ENCODE measurements around the gene SLC1A7. TPM values are rescaled to one million over a fixed set of nuclear protein-coding genes. Genes with fewer than 3 reads are reported as not detected.

SLC1A7 gene
- total RNA-seq, 1 donor from 2014 or later = not detected

- no peak for DNase-seq (ENCODE audit: low spot score)
Measured at GRCh38 chr1:53091841-53092645, 50.4 kb downstream of the SLC1A7 start.

DNA sequence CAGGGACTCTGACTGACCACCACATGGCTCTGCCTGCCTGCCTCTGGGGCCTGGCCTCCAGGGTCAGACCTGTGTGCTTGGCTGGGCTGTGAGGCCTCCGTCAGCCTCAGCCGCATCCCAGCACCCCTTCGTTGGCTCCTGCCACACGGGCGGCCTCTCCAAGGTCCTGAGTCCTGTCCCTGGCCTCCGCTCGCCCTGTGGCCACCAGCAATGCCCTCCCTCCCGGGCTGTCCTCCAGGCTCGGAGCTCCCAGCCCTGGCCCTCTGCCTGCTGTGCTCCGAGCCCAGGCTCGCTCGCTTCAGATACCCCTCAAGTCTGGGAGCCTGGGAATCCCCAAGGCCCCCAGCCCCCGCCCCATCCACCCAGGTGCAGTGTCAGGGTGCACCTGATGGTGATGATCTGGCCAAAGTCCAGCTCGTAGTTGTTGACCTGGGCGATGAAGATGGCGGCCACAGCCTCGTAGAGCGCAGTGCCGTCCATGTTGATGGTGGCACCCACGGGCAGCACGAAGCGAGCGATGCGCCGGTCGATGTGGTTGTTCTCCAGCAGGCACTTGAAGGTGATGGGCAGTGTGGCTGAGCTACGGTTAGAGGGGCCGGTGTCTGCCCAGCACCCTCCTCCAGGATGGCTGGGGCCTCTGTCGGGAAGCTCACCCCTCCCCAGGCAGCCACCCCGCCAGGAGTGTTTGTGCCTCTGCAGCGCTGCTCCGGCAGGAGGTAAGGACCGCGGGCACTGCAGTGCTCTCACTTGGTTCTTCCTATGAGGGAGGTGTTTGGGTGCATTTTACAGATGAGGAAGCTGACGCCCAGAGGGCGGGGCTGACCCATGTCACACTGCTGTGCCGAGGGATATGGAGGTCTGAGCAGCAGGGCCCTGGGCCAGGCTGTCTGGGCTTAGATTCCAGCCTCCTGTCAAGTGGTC lies 52.0 kb downstream of the SLC1A7 start:
- no peak for DNase-seq (ENCODE audit: low spot score)

GRCh38 chr1:53089478-53090226 lies 52.8 kb downstream of the SLC1A7 start:
- DNase-seq (ENCODE audit: low spot score) = no peak

GRCh38 chr1:53088616-53089300 lies 53.7 kb downstream of the SLC1A7 start:
- DNase-seq (ENCODE audit: low spot score) = no peak

DNA sequence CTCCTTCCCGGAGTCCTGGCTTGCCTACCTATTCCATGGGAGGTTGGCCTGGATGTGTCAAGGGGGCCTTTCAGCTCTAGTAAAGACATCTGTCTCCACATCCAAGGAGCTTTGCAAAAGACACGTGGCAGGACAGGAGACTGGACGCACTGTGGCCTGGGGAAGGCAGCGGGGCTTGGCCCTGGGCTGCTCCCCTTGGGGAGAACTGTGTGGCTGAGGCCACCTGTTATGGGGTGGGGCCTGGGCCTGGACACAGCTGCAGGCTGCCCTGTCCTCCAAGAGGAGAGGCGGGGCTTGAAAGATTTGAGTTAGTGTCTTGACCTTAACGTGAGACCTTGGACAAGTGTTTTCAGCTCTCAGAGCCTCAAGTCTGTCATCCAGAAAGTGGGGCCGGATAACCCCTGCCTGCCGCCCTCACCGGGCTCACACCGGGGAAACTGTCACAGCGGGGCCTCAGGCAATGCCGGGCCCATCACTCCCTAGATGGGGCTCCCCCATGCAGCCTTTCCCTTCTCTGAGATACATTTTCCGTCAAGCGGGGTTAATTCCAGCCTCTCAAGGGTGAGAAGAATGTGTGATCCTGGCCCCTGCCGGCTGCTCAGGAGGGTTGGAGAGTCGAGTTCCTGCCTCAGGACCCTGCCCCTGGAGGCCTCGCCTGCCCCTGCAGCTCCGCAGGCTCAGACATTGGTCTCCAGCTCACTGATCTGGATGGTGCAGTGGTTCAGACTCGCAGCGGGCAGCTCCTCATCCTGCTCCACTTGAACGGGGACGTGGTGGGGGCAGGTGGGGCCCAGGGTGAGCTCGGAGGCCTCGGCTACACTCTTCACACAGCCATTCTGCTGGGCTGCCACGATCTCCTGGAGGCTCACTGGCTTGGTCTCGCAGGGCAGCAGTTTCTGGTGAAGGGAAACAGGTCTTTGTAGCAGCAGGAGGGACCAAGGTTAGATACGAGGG lies 54.8 kb downstream of the SLC1A7 start:
- no peak for DNase-seq (ENCODE audit: low spot score)

DNA sequence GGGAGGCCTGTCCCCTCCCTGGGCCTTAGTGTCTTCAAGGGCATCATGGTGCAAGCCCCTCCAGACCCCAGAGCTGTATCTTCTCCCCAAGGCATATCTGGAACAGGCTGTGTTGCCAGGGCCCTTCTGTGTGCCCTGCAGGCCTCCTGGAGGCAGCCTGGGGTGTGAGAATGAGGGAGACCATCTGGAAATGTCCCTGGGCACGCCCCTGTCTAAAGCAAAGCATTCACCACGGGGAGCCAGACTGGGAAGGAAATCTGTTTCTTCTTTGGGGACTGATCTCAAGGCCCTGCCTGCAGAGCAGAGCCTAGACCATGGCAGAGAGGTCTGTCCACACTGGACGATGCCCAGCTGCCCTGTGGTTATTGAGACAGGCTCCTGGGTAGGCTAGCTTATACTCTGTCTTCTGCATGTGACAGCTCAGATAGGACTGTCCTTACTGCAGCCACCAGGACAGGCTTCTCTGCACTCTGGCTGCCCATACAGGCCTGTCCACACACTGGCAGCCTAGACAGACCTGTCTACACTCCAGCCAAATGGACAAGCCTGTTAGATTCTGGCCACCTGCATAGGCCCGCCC lies 55.9 kb downstream of the SLC1A7 start:
- no peak for DNase-seq (ENCODE audit: low spot score)

DNA sequence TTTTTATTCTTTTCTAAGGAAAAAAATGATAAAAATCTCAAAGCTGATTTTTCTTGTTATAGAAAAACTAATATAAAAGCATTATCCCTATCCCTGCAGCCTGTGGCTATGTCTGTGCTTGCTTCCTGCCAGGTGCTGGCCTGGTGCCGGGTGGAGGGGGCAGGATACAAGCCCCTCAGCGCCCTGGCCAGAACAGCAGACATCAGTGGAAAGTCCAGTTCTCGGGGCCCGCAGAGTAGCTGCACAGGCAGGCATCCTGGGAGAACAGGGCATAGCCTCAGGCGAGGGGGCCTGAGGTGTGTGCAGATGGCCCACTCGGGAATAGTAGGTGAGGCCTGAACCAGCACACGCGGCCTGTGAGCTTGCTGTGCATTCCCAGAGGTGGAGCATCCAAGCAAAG lies 57.0 kb downstream of the SLC1A7 start:
- no peak for DNase-seq (ENCODE audit: low spot score)

GRCh38 chr1:53084589-53084971 lies 57.9 kb downstream of the SLC1A7 start:
- no peak for DNase-seq (ENCODE audit: low spot score)

GRCh38 chr1:53083636-53084588 lies 58.5 kb downstream of the SLC1A7 start:
- DNase-seq (ENCODE audit: low spot score) = no peak

DNA sequence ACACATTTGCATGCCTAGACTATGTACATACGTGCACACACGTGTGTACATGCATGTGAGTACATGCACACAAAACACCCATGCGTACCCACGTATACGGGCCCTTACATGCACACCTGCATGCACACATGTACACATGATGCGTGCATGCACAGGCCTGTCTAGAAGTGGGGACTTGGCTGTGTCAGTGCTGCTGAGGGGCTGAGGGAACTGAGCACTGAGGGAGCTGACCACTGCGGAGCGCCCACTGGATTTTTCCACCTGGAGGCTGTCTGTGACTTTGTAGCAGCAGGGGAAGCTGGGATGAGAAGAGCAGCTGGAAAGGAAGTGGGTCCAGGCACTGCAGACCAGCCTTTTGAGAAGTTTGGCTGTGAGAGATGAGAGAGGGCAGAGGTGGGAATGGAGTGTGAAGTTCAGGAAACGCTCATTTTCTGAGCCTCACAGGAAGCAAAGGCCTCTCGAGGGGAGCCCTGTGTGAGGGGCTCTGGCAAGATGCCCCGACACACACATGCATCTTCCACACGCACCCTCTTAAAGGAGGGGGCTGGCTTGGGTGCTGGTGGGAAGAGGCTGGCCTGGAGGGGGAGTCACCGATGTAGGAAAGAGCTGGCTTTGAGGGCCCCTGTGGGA lies 59.5 kb downstream of the SLC1A7 start:
- DNase-seq (ENCODE audit: low spot score) = no peak

- DNase-seq (ENCODE audit: low spot score) = no peak
Measured at GRCh38 chr1:53081384-53082066, 60.9 kb downstream of the SLC1A7 start.

GRCh38 chr1:53080769-53081168 lies 61.7 kb downstream of the SLC1A7 start:
- no peak for DNase-seq (ENCODE audit: low spot score)

- DNase-seq (ENCODE audit: low spot score) = no peak
Measured at GRCh38 chr1:53080041-53080440, 62.4 kb downstream of the SLC1A7 start.

DNA sequence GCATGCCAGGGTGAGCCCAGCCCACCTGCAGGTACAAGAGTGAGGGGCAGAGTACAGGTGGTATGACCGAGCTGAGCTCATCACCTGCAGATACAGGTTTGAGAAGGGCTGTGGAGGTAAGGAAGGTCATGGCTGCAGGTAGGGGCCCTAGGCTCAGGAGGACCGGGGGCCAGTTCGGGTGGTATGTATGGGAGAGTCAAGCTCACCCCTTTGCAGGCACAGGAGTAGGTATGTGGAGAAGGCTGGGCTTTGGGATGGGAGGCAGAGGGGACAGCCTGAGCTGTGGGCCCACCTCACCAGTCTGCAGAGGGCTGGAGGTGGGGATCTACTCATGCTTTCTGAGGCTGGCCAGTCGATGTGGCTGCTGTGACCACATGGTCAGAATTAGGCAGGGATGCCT lies 63.2 kb downstream of the SLC1A7 start:
- no peak for DNase-seq (ENCODE audit: low spot score)

- DNase-seq (ENCODE audit: low spot score) = no peak
Measured at GRCh38 chr1:53078333-53079101, 63.9 kb downstream of the SLC1A7 start.

DNA sequence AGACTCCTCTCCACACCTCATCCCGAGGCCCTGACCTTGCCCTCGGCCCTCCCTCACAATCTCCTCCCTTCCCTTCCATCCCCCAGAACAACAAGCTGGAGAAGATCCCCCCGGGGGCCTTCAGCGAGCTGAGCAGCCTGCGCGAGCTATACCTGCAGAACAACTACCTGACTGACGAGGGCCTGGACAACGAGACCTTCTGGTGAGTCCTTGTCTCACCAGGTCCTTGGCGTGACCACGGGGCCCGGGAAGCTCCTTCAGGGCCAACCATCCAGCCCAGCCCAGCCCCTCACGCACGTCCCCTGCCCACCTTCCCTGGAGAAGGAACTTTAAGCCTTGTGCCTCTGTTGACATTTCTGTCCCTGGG lies 64.9 kb downstream of the SLC1A7 start:
- no peak for DNase-seq (ENCODE audit: low spot score)

Measured in ureter (tissue), 1 donor.